Cardiac muscle cell (in vitro differentiated cells and primary cell): Measurements from ENCODE around the gene SH3BP5. TPM values are rescaled to one million over a fixed set of nuclear protein-coding genes. Genes with fewer than 3 reads are reported as not detected.
A peak's percentile ranks its signal among the peaks of the same experiment; 100 is the strongest.

Experiments
- DNase-seq, 2 donors: peaks; one replicate each; pipeline versions ENCODE4 v3.0.0 to v3.0.0-alpha.2; 2010 to 2017; ENCODE audit warnings: low read depth in 1 of 2, low spot score in 1 of 2
- H3K27ac ChIP-seq: fragments of 200-600 bp; sonication (generic); 2 replicates; pipeline ENCODE4 v1.5.1; 2016
- H3K27me3 ChIP-seq: fragments of 200-600 bp; sonication (generic); 2 replicates; pipeline ENCODE4 v1.6.0; 2016; ENCODE audit warnings: control low read depth
- H3K36me3 ChIP-seq: fragments of 200-600 bp; sonication (generic); 2 replicates; pipeline ENCODE4 v1.5.1; 2016; ENCODE audit warnings: control low read depth
- H3K4me1 ChIP-seq: fragments of 200-600 bp; sonication (generic); 2 replicates; pipeline ENCODE4 v1.8.1; 2017; ENCODE audit warnings: low read depth, mild to moderate bottlenecking, mixed run types
- H3K4me3 ChIP-seq: fragments of 200-600 bp; sonication (generic); 2 replicates; pipeline ENCODE4 v1.5.1; 2016; ENCODE audit warnings: mild to moderate bottlenecking
- H3K9me3 ChIP-seq: fragments of 200-600 bp; sonication (generic); 2 replicates; pipeline ENCODE4 v1.5.1; 2017; ENCODE audit warnings: low read depth, mild to moderate bottlenecking, control low read depth
- polyA plus RNA-seq: library from polyadenylated mRNA; unstranded; fragments of >200 nt; fragmentation: Nextera tagmentation; extraction: Ambion mirVana; gene quantifications from 2 replicates; pipeline ENCODE4 v1.2.1, GENCODE V29; 2016
- total RNA-seq: library from RNA; depleted of rRNA; stranded (reverse); fragments of >200 nt; gene quantifications from 2 replicates; pipeline ENCODE4 v1.2.3, GENCODE V29; 2016
- TF ChIP-seq, protein P1 (sequence below): IDR thresholded peaks from 2 replicates; pipeline ENCODE4 v1.5.1; 2012; ENCODE audit warnings: low read depth, mild to moderate bottlenecking, low read length

The SH3BP5 gene
- total and polyA plus RNA-seq, 2 experiments from 2014 or later, result 10.6 to 18.5 TPM

DNA sequence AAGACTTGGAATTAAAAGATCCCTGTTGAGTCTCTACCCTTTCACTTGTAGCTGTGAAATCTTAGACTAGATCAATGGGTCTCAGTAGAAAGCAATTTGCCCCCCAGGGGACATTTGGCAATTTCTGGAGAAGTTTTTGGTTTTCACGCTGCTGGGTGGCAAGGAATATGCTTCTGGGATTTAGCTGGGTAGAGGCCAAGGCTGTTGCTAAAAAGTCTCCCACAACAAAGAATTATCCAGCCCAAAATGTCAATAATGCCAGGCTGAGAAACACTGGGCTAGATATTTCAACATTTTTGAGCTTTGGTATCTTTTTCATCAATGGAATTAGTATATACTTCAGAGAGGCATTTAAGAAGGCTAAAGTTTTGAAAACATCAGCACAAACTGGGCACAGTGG lies 117.6 kb downstream of the SH3BP5 start:
- Histone ChIP-seq H3K9me3 (no peaks in the 10 kb centered on the region), H3K27ac (no peak overlapping the region), H3K36me3 (peaks cover 23% of the 10 kb centered on the region), H3K27me3 (no peaks in the 10 kb centered on the region), H3K4me3 (no peak overlapping the region), H3K4me1 (peaks cover 26% of the 10 kb centered on the region)
- TF ChIP-seq, protein P1, sequence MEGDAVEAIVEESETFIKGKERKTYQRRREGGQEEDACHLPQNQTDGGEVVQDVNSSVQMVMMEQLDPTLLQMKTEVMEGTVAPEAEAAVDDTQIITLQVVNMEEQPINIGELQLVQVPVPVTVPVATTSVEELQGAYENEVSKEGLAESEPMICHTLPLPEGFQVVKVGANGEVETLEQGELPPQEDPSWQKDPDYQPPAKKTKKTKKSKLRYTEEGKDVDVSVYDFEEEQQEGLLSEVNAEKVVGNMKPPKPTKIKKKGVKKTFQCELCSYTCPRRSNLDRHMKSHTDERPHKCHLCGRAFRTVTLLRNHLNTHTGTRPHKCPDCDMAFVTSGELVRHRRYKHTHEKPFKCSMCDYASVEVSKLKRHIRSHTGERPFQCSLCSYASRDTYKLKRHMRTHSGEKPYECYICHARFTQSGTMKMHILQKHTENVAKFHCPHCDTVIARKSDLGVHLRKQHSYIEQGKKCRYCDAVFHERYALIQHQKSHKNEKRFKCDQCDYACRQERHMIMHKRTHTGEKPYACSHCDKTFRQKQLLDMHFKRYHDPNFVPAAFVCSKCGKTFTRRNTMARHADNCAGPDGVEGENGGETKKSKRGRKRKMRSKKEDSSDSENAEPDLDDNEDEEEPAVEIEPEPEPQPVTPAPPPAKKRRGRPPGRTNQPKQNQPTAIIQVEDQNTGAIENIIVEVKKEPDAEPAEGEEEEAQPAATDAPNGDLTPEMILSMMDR, result no peak
- no peak for DNase-seq

DNA sequence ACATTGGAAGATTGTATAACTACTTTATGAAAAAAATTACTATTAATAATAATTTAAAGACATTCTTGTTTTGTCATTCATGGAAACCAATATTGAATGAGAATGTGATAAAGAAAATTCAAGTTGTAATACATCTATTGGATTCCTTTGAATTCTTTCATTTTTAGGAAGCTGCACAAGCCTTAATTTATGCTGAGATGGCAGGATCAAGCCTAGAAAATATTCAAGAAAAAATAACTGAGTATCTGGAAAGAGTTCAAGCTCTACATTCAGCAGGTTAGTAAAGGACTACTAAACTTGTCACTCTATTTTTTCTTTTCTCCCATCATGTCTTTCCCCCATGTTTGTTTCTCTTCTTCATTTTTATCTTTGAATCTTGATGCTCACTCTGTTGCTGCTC lies 120.4 kb downstream of the SH3BP5 start:
- no peak overlapping the region for H3K27ac ChIP-seq
- H3K9me3 ChIP-seq, result no peaks in the 10 kb centered on the region
- TF ChIP-seq, protein P1, result no peak
- peaks cover 24% of the 10 kb centered on the region for H3K36me3 ChIP-seq
- DNase-seq, result no peak
- no peaks in the 10 kb centered on the region for H3K27me3 ChIP-seq
- peaks cover 16% of the 10 kb centered on the region for H3K4me1 ChIP-seq
- H3K4me3 ChIP-seq, result no peak overlapping the region

GRCh38 chr3:15207836-15208504 lies 124.4 kb downstream of the SH3BP5 start:
- Histone ChIP-seq H3K4me3 (peak overlapping the region; percentile 77), H3K36me3 (peaks cover 16% of the 10 kb centered on the region), H3K4me1 (peaks cover 19% of the 10 kb centered on the region), H3K9me3 (no peaks in the 10 kb centered on the region), H3K27me3 (no peaks in the 10 kb centered on the region), H3K27ac (peak overlapping the region; percentile 9)
- TF ChIP-seq, protein P1, result no peak
- DNase-seq, result no peak

GRCh38 chr3:15206662-15207576 lies 125.5 kb downstream of the SH3BP5 start:
- TF ChIP-seq, protein P1, result no peak
- peak overlapping the region; percentile 77 for H3K4me3 ChIP-seq
- H3K27me3 ChIP-seq, result no peaks in the 10 kb centered on the region
- H3K4me1 ChIP-seq, result peaks cover 19% of the 10 kb centered on the region
- peak; percentile 28 to 38 for DNase-seq
- H3K27ac ChIP-seq, result peak overlapping the region; percentile 99
- H3K36me3 ChIP-seq, result peaks cover 6% of the 10 kb centered on the region
- no peaks in the 10 kb centered on the region for H3K9me3 ChIP-seq

- H3K4me3 ChIP-seq, result peak within 1 kb of the TSS; percentile 77
- DNase-seq, result peak; percentile 96 to 97
- peaks cover 19% of the 10 kb centered on the region for H3K4me1 ChIP-seq
- H3K27ac ChIP-seq, result peak within 1 kb of the TSS; percentile 99
- TF ChIP-seq, protein P1, result peak; percentile 43
- no peaks in the 10 kb centered on the region for H3K27me3 ChIP-seq
- H3K9me3 ChIP-seq, result no peaks in the 10 kb centered on the region
- H3K36me3 ChIP-seq, result peaks cover 4% of the 10 kb centered on the region
Measured at GRCh38 chr3:15205934-15206661, 126.3 kb downstream of the SH3BP5 start, which contains the start of gene CAPN7. Gene CAPN7 (plus strand): TSS chr3:15206246. CDS start chr3:15206496, 250 bp downstream.
